Adipocyte (in vitro differentiated cells): ENCODE data around the gene AMELX.

Source experiments
- DNase-seq: peaks from one replicate; pipeline ENCODE4 v3.0.0-alpha.2; 2015; ENCODE audit warnings: low read depth
- H3K27me3 ChIP-seq: replicated peaks from 2 replicates; pipeline ENCODE4 v1.7.0; 2013; ENCODE audit warnings: mild to moderate bottlenecking, low read length, moderate library complexity; ENCODE audit not compliant: control insufficient read depth, insufficient read depth
- H3K36me3 ChIP-seq: 2 replicates; pipeline ENCODE4 v1.7.0; 2013; ENCODE audit warnings: low read length, mild to moderate bottlenecking, moderate library complexity; ENCODE audit not compliant: control insufficient read depth, insufficient read depth, severe bottlenecking
- H3K4me1 ChIP-seq: 2 replicates; pipeline ENCODE4 v1.7.0; 2013; ENCODE audit warnings: mild to moderate bottlenecking, low read length, moderate library complexity; ENCODE audit not compliant: control insufficient read depth, insufficient read depth
- H3K4me3 ChIP-seq: 2 replicates; pipeline ENCODE4 v1.7.0; 2013; ENCODE audit warnings: mild to moderate bottlenecking, low read length, moderate library complexity
- H3K9ac ChIP-seq: 2 replicates; pipeline ENCODE4 v1.7.0; 2013; ENCODE audit warnings: mild to moderate bottlenecking, low read length, moderate library complexity
- H3K9me3 ChIP-seq: 2 replicates; pipeline ENCODE4 v1.7.0; 2013; ENCODE audit warnings: mild to moderate bottlenecking, low read length, moderate library complexity; ENCODE audit not compliant: control insufficient read depth

AMELX gene

DNA sequence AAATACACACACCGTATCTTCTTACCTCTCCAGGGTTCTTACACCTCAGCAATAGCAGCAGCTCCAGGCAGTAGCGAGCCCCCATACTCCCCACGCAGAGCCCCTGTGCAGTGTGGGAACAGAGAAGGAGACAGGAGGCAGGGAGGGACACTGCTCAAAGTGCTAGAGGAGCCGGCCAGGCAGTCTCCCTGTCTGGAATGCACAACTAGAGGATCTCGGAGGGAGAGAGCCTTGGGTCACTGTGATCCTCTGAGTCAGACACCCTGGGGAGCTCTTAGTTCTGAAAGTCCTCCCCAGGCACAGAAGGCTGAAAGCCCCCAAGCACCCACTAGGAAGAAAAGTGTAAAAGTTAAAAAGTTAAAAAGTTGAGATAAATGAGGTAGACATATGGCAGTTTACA, 16.0 kb downstream of the AMELX start:
- Histone ChIP-seq H3K27me3 (no peaks in the 10 kb centered on the region), H3K9me3 (no peaks in the 10 kb centered on the region), H3K4me1 (peaks cover 5% of the 10 kb centered on the region), H3K4me3 (no peak overlapping the region), H3K9ac (no peak overlapping the region), H3K36me3 (no peaks in the 10 kb centered on the region)
- peak; percentile 57 for DNase-seq

DNA sequence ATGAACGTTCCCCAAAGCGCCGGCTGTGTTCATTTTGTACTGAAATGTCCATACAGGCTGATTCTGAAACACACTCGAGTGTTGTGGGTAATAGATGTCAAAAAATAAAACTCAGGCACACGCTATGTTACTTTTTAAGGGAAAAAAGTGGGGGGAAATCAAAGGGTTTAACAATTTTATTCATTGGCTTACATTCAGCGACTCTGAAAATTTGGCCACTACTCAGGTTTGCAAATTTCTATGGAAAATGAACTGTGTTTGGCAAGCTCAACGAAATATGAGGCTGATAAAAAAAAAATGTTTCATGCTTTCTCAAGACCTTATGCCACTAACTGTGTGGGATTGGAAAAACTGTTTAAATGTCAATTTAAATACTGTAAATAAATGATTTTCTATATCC, 18.5 kb downstream of the AMELX start:
- no peaks in the 10 kb centered on the region for H3K27me3 ChIP-seq
- H3K36me3 ChIP-seq, result no peaks in the 10 kb centered on the region
- no peak for DNase-seq
- no peaks in the 10 kb centered on the region for H3K9me3 ChIP-seq
- H3K4me1 ChIP-seq, result peaks cover 5% of the 10 kb centered on the region
- no peak overlapping the region for H3K9ac ChIP-seq
- H3K4me3 ChIP-seq, result no peak overlapping the region

DNA sequence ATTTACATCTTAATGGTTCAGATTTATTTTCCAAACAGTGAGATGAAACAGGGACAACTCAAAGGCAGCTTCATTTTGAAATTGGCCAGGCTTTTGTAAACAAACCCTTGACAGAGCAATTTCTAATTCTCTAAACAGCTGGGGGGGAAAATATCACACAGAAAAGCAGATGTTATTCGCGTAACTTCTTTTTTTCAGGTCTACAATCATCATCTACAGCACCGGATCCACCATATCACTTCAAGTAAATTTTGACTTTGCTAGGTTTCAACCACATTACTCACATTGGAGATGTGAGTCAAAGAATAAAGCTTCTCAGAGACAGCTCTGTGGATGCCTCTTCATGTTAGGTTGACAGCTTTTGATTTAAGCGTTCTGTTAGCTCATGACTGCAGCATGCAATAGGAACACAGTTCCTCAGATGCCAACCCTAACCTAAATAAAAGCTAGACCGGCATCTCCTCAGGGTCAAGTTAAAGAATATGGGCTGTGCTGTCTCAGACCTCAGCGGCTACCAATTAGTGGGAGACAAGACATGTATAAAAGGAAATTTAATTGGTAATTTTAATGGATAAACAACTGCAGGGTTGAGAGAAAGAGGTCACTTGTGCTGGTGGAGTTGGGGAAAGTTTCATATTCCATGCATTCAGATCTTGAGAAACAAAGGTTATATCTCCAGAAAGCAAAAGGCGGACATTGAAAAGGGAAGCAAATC, 26.8 kb downstream of the AMELX start:
- no peaks in the 10 kb centered on the region for H3K36me3 ChIP-seq
- no peaks in the 10 kb centered on the region for H3K27me3 ChIP-seq
- H3K4me3 ChIP-seq, result no peak overlapping the region
- peaks cover 10% of the 10 kb centered on the region for H3K4me1 ChIP-seq
- DNase-seq, result peak; percentile 35
- H3K9ac ChIP-seq, result no peak overlapping the region
- peaks cover 9% of the 10 kb centered on the region for H3K9me3 ChIP-seq

DNA sequence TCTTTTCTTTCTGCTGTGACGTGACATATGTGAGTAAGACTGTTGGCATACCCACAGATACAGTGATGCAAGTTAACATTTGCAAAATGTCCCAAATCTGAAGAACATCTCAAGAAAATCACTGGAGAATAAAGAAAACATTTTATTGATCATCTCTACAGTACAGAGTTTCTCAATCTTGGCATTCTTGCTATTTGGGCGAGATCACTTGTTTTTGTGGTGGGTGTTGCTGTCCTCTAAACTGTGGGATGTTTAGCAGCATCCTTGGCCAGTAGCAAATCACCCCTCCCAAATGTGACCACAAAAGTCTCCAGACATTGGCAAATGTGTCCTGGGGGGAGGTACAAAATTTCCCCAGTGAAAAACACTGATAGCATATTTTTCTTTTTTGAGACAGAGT, 28.8 kb downstream of the AMELX start:
- DNase-seq, result no peak
- no peak overlapping the region for H3K9ac ChIP-seq
- peaks cover 10% of the 10 kb centered on the region for H3K4me1 ChIP-seq
- H3K36me3 ChIP-seq, result no peaks in the 10 kb centered on the region
- no peaks in the 10 kb centered on the region for H3K27me3 ChIP-seq
- H3K9me3 ChIP-seq, result peaks cover 9% of the 10 kb centered on the region
- no peak overlapping the region for H3K4me3 ChIP-seq

DNA sequence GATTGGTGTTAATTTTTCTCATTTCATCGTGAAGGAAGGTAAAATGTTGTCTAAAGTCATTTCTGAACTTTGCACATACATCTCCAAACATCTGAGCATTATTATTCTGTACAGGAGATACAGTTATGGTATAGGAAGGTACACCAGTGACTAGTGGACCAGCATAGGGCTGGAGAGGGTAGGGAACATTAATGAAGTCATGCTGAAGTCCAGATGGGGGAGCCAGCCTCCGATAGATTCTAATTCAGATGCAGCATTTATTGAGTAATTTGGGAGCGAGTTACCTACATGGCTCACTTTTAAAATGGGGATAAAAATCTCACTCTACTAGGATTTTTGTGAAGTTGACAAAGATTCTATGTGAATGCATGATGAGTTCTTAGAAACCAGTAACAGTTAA, 34.9 kb downstream of the AMELX start:
- H3K36me3 ChIP-seq, result no peaks in the 10 kb centered on the region
- DNase-seq, result no peak
- no peak overlapping the region for H3K4me3 ChIP-seq
- no peaks in the 10 kb centered on the region for H3K27me3 ChIP-seq
- peaks cover 9% of the 10 kb centered on the region for H3K9me3 ChIP-seq
- no peak overlapping the region for H3K9ac ChIP-seq
- H3K4me1 ChIP-seq, result no peaks in the 10 kb centered on the region

DNA sequence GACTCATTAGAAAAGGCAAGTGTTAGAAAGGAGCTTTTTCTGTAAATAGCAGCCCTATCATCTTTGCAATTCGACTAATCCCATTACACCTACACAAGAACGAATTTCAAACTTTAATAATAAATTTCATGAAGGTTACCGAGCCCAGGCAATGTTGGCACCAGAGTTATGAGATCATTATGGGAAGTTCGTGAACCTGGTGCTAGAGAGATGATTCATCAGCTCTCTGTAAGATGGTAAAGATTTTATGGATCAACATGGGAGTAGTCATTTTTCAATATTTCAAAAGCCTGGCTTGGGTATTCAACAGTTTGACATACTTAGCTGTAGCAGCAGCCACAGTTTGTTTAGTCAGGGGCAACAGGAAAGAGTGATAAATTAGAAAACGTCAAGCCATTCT, 35.8 kb downstream of the AMELX start:
- no peaks in the 10 kb centered on the region for H3K36me3 ChIP-seq
- H3K9ac ChIP-seq, result no peak overlapping the region
- H3K4me1 ChIP-seq, result no peaks in the 10 kb centered on the region
- DNase-seq, result peak; percentile 28
- H3K4me3 ChIP-seq, result no peak overlapping the region
- H3K9me3 ChIP-seq, result peaks cover 6% of the 10 kb centered on the region
- no peaks in the 10 kb centered on the region for H3K27me3 ChIP-seq

DNA sequence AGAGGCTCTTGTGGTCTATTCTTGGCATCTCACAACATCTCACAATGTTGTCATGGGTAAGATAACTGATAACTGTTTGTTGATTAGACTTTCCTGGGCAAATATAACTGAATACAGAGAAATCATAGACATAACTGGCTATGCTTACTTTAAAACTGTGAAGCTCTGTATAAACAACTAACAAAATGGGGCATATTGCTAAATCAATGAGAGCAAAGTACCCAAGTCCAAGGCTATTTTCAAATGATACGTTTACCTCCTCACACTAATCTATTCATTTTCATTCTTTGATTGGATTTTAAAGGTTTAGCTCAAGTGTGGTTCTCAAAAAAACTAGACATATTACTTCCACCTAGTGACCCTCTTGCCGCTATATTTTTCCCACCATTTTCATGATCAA, 38.6 kb downstream of the AMELX start:
- Histone ChIP-seq H3K9me3 (no peaks in the 10 kb centered on the region), H3K4me3 (no peak overlapping the region), H3K36me3 (no peaks in the 10 kb centered on the region), H3K9ac (no peak overlapping the region), H3K27me3 (no peaks in the 10 kb centered on the region), H3K4me1 (no peaks in the 10 kb centered on the region)
- DNase-seq, result no peak

DNA sequence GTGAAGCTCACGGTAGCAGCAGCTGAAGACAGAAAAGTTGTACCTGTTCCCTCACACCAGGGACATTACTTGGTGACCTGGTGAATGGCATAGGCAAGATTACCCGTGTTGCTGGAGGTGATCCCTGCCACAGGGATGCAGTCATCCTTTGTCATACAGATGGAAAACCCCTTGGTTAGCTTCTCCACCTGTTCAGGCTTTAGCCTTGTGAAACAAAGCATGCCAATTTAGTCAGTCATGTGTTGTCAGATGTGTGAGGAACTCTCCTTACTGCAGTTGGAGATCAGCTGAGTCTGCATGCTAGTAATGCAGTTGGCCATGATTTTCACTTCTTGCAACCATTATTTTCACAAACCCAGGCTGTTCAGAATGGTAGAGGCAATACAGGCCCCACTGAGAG, 41.0 kb downstream of the AMELX start:
- no peaks in the 10 kb centered on the region for H3K36me3 ChIP-seq
- no peak for DNase-seq
- no peak overlapping the region for H3K4me3 ChIP-seq
- no peaks in the 10 kb centered on the region for H3K9me3 ChIP-seq
- H3K27me3 ChIP-seq, result no peaks in the 10 kb centered on the region
- no peaks in the 10 kb centered on the region for H3K4me1 ChIP-seq
- no peak overlapping the region for H3K9ac ChIP-seq

DNA sequence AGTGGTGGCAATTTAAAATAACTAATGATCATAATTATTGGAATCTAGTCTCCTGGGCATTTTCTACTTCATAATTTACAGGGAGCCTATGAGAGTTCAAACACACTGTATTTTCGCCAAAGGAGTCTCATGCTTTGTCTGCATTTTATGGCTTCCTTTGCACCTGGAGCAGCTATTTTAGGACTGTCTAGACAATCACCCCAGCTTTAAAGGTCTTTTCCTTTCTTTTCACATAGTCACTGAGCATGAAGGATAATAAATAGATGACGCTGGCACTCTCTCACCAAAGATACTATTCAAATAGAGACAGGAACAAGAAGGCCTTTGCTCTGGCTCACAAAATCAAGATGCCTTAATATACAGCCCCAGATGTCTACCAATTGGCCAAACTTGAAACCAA, 43.0 kb downstream of the AMELX start:
- H3K9me3 ChIP-seq, result no peaks in the 10 kb centered on the region
- H3K27me3 ChIP-seq, result no peaks in the 10 kb centered on the region
- H3K4me1 ChIP-seq, result peaks cover 2% of the 10 kb centered on the region
- no peak overlapping the region for H3K9ac ChIP-seq
- no peak overlapping the region for H3K4me3 ChIP-seq
- no peaks in the 10 kb centered on the region for H3K36me3 ChIP-seq
- DNase-seq, result no peak

DNA sequence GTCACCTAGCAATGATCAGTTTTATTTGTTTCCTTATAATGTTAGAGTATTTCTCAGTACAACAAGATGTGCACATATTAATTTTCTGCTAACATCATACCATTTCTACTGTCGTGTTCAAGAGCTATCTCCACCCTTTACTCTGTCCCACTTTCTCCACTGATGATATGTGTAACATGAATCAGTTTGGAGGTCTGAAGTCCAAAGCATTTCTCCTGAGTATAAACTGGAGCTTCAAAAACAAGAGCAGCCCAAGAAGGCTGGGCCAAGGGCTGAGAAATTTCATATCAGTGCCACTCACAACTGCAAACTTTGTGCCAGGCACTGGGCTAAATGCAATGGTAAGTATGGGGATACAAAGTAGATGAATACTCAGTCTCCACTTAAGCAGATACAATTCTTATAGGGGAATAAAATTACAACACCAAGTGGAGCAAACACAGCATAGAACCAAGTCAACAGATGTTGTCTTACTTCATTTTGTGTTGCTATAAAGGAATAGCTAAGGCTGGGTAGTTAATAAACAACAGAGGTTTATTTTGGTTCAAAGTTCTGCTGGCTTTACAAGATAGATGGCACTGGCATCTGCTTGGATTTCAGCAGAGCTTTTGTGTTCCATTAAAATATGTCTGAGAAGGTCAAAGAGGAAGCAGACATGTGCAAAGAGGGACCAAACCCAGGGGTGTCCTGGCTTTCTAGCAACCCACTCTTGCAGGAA, 44.2 kb downstream of the AMELX start:
- Histone ChIP-seq H3K4me1 (peaks cover 12% of the 10 kb centered on the region), H3K4me3 (no peak overlapping the region), H3K9me3 (no peaks in the 10 kb centered on the region), H3K9ac (no peak overlapping the region), H3K36me3 (no peaks in the 10 kb centered on the region), H3K27me3 (no peaks in the 10 kb centered on the region)
- DNase-seq, result no peak

DNA sequence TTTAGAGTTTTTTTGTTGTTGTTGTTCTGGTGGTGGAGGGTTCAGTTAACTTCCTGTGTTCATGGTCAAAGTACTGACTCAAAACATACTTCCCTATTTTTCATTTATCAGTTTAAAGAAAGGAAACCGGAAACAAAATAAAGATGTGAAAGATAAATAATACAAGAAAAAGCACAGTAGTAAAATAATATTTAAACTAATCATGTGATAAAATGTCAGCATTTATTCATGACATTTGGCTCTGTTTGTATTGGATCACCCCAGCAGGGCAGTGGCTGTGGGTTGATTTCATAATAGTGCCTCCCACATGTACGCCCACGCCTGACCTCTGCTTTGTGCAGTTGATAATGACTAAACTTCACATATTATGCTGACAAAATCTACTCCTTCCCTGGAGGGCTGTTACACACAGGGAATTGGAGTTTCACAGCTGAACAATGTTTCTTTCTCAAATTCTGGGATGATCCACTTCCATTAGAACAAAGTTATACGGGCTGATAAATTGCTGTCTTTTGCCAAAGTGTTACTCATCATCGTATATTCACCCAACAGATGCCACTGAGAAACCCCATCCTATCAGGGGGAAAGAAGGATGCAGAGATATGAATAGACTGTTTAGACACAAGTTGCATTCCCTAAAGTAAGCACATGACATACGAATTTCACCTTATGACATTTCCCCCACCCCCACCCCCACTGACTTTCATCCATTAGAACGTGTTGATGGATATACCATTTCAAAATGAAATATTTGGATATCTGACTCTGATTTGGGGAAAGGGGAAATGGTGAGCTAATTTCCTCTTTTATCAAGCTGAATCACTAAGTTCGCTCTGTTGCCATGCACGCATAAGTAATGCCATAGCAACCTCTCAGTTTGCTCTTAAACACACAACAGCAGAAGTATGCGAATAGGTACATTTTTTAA, 48.3 kb downstream of the AMELX start:
- H3K27me3 ChIP-seq, result no peaks in the 10 kb centered on the region
- no peaks in the 10 kb centered on the region for H3K36me3 ChIP-seq
- no peak overlapping the region for H3K9ac ChIP-seq
- peaks cover 12% of the 10 kb centered on the region for H3K4me1 ChIP-seq
- H3K9me3 ChIP-seq, result no peaks in the 10 kb centered on the region
- H3K4me3 ChIP-seq, result peak overlapping the region; percentile 47
- DNase-seq, result peak; percentile 63
